ENCODE data around the gene MYH11. TPM values are rescaled to one million over a fixed set of nuclear protein-coding genes. Genes with fewer than 3 reads are reported as not detected.

The MYH11 gene
- total and polyA plus RNA-seq, 2 of the 13 experiments (the other 11 are each of a cell fraction or from before 2014, with no cell fraction given), result not detected

DNA sequence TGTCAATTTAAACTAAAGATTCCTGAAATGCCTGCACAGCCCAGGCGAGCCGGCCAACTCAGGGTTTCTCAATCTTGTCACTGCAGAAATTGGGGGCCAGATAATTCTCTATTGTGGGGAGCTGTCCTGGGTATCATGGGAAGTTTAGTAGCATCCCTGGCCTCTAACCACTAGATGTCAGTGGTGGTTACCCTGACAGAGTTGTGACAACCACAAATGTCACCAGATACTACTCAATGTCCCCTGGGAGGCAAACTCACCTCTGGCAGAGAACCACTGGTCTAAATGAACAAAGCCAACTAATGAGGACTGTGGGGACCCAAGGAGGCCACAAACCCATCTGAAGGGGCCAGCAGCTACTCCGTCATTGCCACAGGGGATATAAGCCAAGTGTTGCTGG is 90.9 kb downstream of the MYH11 start (continued):
- no peak for TF ChIP-seq MATR3 (CRISPR knock-in tag; IDR thresholded peaks at IDR 0.05)
- TF ChIP-seq ZNF512 (CRISPR knock-in tag; IDR thresholded peaks at IDR 0.05), result no peak
- no peak for TF ChIP-seq NCOA2 (CRISPR knock-in tag; IDR thresholded peaks at IDR 0.05)
- TF ChIP-seq, protein P1, sequence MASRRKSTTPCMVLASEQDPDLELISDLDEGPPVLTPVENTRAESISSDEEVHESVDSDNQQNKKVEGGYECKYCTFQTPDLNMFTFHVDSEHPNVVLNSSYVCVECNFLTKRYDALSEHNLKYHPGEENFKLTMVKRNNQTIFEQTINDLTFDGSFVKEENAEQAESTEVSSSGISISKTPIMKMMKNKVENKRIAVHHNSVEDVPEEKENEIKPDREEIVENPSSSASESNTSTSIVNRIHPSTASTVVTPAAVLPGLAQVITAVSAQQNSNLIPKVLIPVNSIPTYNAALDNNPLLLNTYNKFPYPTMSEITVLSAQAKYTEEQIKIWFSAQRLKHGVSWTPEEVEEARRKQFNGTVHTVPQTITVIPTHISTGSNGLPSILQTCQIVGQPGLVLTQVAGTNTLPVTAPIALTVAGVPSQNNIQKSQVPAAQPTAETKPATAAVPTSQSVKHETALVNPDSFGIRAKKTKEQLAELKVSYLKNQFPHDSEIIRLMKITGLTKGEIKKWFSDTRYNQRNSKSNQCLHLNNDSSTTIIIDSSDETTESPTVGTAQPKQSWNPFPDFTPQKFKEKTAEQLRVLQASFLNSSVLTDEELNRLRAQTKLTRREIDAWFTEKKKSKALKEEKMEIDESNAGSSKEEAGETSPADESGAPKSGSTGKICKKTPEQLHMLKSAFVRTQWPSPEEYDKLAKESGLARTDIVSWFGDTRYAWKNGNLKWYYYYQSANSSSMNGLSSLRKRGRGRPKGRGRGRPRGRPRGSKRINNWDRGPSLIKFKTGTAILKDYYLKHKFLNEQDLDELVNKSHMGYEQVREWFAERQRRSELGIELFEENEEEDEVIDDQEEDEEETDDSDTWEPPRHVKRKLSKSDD (CRISPR knock-in tag; IDR thresholded peaks at IDR 0.05; ENCODE audit: low read depth), result no peak
- TF ChIP-seq JARID2 (CRISPR knock-in tag; IDR thresholded peaks at IDR 0.05; ENCODE audit: insufficient replicate concordance), result no peak
- no peak for TF ChIP-seq ZNF292 (CRISPR knock-in tag; IDR thresholded peaks at IDR 0.05; ENCODE audit: borderline replicate concordance, low read depth)
- TF ChIP-seq THAP11 (CRISPR knock-in tag; IDR thresholded peaks at IDR 0.05), result no peak
- TF ChIP-seq U2AF2 (IDR thresholded peaks at IDR 0.05; ENCODE audit: low read depth, low read length), result no peak
- no peak for TF ChIP-seq FOXK2 (IDR thresholded peaks at IDR 0.05)
- no peak for TF ChIP-seq KDM1A (CRISPR knock-in tag; IDR thresholded peaks at IDR 0.05)
- TF ChIP-seq YEATS4 (CRISPR knock-in tag; IDR thresholded peaks at IDR 0.05; ENCODE audit: borderline replicate concordance), result no peak
- 0 out of 2 replicates have a peak, but pooled peaks have one; percentile 53 for TF ChIP-seq ZNF143 (CRISPR knock-in tag; IDR thresholded peaks at IDR 0.05)
- no peak for TF ChIP-seq ZNF318 (CRISPR knock-in tag; IDR thresholded peaks at IDR 0.05)
- TF ChIP-seq SRY (CRISPR knock-in tag; IDR thresholded peaks at IDR 0.05), result no peak
- no peak for TF ChIP-seq POGZ (CRISPR knock-in tag; IDR thresholded peaks at IDR 0.05)
- peak; percentile 89 for TF ChIP-seq STAG1 (CRISPR knock-in tag; IDR thresholded peaks at IDR 0.05)
- TF ChIP-seq SOX5 (CRISPR knock-in tag; IDR thresholded peaks at IDR 0.05; ENCODE audit: borderline replicate concordance), result no peak
- no peak for TF ChIP-seq ZNF678 (CRISPR knock-in tag; IDR thresholded peaks at IDR 0.05)

Data from HepG2 (cell line).